C4-2B (cell line): Measurements from ENCODE around the gene GARNL3.
A peak's percentile ranks its signal among the peaks of the same experiment; 100 is the strongest.

Experiments
- H3K27ac ChIP-seq: fragments of 450-650 bp; 2 replicates; pipeline ENCODE4 v1.5.1; 2017
- ZFX ChIP-seq: fragments of 450-650 bp; IDR thresholded peaks from 2 replicates; pipeline ENCODE4 v1.6.1; 2017
- TF ChIP-seq, protein P1 (sequence below): fragments of 450-650 bp; conservative IDR thresholded peaks from 2 replicates; pipeline ENCODE4 v1.5.1; 2017; ENCODE audit warnings: mild to moderate bottlenecking

GARNL3 gene

DNA sequence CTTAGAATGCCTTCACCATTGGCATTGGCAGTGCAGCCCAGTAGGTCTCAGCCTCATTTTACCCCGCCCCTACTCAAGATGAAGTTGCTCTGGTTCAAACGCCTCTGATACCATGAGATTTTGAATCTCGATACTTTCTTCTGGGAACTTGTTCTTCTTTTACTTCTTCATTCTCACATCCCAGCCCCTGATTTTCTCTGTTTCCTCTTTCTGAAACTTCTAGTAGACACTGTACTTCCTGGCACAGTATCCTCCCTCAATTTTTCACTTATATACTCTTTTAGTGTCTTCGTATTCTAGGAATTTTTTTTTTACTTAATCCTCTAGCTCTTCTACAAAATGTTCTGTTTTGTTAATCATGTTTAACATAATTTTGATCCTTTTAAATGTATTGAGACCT lies 146.5 kb downstream of the GARNL3 start:
- no peak for TF ChIP-seq ZFX
- TF ChIP-seq, protein P1, sequence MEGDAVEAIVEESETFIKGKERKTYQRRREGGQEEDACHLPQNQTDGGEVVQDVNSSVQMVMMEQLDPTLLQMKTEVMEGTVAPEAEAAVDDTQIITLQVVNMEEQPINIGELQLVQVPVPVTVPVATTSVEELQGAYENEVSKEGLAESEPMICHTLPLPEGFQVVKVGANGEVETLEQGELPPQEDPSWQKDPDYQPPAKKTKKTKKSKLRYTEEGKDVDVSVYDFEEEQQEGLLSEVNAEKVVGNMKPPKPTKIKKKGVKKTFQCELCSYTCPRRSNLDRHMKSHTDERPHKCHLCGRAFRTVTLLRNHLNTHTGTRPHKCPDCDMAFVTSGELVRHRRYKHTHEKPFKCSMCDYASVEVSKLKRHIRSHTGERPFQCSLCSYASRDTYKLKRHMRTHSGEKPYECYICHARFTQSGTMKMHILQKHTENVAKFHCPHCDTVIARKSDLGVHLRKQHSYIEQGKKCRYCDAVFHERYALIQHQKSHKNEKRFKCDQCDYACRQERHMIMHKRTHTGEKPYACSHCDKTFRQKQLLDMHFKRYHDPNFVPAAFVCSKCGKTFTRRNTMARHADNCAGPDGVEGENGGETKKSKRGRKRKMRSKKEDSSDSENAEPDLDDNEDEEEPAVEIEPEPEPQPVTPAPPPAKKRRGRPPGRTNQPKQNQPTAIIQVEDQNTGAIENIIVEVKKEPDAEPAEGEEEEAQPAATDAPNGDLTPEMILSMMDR, result no peak
- no peak overlapping the region for H3K27ac ChIP-seq

DNA sequence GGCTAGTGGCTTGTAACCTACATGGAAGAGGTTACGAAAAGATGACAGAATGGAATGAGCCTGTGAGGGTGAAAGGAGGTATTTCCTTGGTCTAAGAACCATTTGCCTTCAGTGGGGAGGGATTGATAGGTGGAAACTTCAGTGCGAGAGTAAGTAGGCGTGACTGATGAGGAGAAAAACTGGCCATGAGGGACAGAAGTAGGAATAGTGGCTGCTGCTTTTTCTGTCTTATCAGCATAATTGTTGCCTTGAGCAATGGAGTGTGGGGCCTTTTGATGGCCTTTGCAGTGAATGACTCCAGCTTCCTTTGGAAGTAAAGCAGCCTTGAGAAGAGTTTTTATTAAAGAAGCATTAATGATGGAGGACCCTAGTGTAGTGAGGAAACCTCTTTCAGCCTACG lies 150.6 kb downstream of the GARNL3 start:
- H3K27ac ChIP-seq, result no peak overlapping the region
- TF ChIP-seq, protein P1, result no peak
- TF ChIP-seq ZFX, result no peak

DNA sequence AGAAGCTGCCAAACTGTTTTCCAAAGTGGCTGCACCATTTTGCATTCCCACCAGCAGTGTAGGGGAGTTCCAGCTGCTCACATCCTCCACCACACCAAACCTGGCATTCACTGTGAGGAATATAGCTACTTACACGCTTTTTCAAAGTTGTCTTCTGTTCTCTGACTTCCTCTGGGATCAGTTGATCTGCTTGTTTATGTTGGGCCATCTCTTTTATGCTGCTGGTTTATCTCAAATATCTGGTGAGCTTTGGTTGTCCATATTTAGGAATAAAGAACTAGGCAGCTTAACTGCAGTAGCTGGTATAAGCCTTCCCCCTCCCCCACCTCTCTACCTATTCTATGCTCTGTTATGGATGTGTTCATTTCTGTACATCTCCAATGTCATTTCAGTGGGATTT lies 151.1 kb downstream of the GARNL3 start:
- no peak for TF ChIP-seq ZFX
- TF ChIP-seq, protein P1, result no peak
- no peak overlapping the region for H3K27ac ChIP-seq

DNA sequence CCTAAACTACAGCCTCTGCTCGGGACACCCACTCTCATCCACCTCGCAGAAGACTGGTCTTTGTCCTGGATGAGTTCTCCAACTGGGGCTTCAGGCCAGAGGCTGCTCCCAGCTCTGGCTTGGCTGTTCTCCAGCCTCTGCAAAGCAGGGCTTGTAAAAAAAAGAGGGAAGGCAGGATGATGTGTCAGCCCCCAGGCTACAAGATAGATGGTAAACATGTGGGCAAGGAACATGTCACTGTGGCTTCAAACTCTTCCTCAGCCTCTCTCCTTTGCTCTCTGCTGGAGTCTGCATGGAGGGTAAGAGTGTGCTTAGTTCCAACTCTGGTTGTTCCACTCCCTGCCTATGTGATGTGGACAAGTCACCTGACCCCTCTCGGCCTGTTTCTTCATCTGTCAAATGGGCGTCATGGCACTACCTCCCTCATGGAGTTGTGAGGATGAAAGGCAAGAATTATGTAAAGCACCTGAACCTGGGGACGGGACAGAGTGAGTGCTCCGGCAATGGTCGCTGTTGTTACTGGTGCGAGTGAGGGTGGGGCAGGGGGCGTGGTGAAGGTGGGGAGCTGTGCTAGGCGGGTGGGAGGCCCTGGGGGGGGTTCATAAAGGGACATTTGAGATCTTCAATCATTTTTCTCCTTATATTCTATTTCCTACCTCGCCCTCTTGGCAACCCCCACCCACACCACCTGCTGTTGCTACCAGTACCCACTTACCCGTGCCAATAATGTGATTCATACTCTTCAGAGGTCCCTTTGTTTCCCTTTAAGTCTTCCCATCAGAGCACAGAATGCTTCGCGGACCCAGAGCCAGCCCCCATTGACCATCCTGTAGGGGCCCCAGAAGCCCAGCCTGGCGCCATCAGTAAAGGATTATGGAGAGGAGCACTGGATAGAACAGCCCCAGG lies 152.8 kb downstream of the GARNL3 start:
- TF ChIP-seq ZFX, result no peak
- TF ChIP-seq, protein P1, result no peak
- H3K27ac ChIP-seq, result peak overlapping the region; percentile 1; the same call in 1 of the 2 replicates

DNA sequence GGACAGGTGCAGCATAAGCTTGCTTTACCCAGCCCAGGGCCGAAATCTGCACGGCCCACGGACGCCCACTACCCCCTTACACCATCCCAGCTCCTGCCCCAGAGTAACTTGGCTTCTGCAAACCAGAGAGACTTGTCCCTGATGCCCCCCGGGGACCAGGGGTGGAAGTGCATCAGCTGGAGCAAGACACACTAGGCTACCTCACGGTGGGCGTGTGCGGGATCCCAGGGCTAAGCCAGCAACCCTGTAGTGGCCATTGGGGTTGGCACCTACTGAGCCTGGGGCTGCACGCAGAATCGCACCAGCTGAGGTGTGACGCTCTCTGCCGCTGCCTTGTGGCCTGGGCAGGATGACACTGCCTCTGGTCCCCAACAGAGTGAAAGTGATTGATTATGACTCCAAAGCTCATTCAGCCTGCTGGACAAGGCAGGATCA lies 153.5 kb downstream of the GARNL3 start:
- TF ChIP-seq, protein P1, result no peak; the same call in 1 of the 2 replicates
- no peak for TF ChIP-seq ZFX
- H3K27ac ChIP-seq, result peak overlapping the region; percentile 1; the same call in 1 of the 2 replicates

DNA sequence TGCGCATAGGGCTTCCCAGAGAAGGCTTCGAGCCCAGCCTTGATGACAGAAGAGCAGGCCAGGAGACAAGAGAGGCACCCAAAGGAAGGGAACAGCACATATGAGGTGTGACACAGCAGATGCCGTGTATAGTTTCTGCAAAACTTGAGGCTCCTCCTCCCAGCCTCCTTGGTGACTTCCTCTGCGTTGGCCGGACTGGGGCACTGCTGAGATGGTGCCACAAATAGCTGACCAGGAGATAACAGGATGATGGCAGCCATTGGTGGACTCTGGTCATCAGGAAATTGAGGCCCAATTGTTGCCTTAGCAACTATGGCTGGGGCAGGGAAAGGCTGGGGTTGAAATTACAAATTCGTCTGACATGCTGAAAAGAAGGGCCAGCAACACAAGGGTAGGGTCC lies 154.8 kb downstream of the GARNL3 start:
- no peak for TF ChIP-seq ZFX
- TF ChIP-seq, protein P1, result no peak
- H3K27ac ChIP-seq, result no peak overlapping the region

DNA sequence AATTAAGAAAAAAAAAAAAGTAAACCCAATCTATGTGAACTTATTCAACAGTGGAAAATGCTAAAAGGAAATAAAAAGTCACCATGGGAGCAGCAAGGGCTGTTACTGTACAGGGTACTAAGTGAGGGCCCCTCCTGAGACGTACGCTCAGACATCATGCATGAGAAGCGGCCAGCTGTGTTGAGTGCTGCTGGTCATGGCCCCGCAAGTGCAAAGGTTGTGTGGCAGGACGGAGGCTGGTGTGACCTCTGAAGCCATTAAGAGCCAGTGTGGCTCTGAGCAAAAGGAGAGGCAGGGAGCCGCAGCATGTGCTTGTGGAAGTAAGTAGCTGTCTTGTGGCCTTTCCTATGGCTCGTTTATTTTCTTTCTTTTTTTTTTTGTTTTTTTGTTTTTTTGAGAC lies 156.5 kb downstream of the GARNL3 start:
- TF ChIP-seq, protein P1, result no peak
- TF ChIP-seq ZFX, result no peak
- H3K27ac ChIP-seq, result no peak overlapping the region
